Measurements from ENCODE around the gene GALNT2.

- no peak for TF ChIP-seq EP300 (IDR thresholded peaks at IDR 0.05; ENCODE audit: low read length)
- TF ChIP-seq CTBP1 (IDR thresholded peaks at IDR 0.05; ENCODE audit: borderline replicate concordance), result no peak
- TF ChIP-seq BMI1 (IDR thresholded peaks at IDR 0.05; ENCODE audit: low read length), result no peak
- no peak for TF ChIP-seq CTCF (IDR thresholded peaks at IDR 0.05 in 2 of 3, conservative IDR thresholded peaks at IDR 0.05 in 1 of 3; ENCODE audit: insufficient read depth in 2 of 3, low read depth in 1 of 3, low read length in 3 of 3)
- no peak for TF ChIP-seq YY1 (IDR thresholded peaks at IDR 0.05; ENCODE audit: borderline replicate concordance in 1 of 3, control insufficient read depth in 1 of 3, extremely low read depth in 1 of 3, insufficient read depth in 3 of 3, insufficient read length in 1 of 3, insufficient replicate concordance in 2 of 3, low read depth in 1 of 3, low read length in 2 of 3)
- TF ChIP-seq NFYB (IDR thresholded peaks at IDR 0.05; ENCODE audit: extremely low read depth, insufficient read length), result no peak
- TF ChIP-seq BRCA1 (IDR thresholded peaks at IDR 0.05), result no peak
- no peak for TF ChIP-seq BRCA1 (CRISPR knock-in tag; IDR thresholded peaks at IDR 0.05)
- TF ChIP-seq EZH2 (IDR thresholded peaks at IDR 0.05; ENCODE audit: borderline replicate concordance, low read depth, low read length), result no peak
- no peak for TF ChIP-seq ZFP36 (IDR thresholded peaks at IDR 0.05; ENCODE audit: low read depth, low read length, partially characterized antibody)
- TF ChIP-seq ATF1 (CRISPR knock-in tag; IDR thresholded peaks at IDR 0.05), result no peak
- no peak for TF ChIP-seq ATF1 (tag; IDR thresholded peaks at IDR 0.05)
- TF ChIP-seq RB1 (IDR thresholded peaks at IDR 0.05; ENCODE audit: low read depth), result no peak
Measured at GRCh38 chr1:230237009-230237370, 170.0 kb downstream of the GALNT2 start.

Data from K562 (cell line).